ENCODE measurements around the gene PFKFB3.

GRCh38 chr10:6177880-6178281 is 24.9 kb upstream of the PFKFB3 start:
- TF ChIP-seq CTCF (IDR thresholded peaks at IDR 0.05; ENCODE audit: insufficient read depth, low read length, poor library complexity, severe bottlenecking) (no peak), EZH2phosphoT487 (conservative IDR thresholded peaks at IDR 0.05; ENCODE audit: low read length) (no peak)

Measured in SU-DHL-6 (cell line).